ENCODE data around the gene NIPBL. TPM values are rescaled to one million over a fixed set of nuclear protein-coding genes. Genes with fewer than 3 reads are reported as not detected.

The NIPBL gene
- total and polyA plus RNA-seq, 2 of the 13 experiments (the other 11 are each of a cell fraction or from before 2014, with no cell fraction given) = 12.3 to 32.3 TPM

- Histone ChIP-seq H3K36me3 (replicated peaks in 1 of 2; ENCODE audit: control insufficient read depth in 1 of 2, insufficient read depth in 2 of 2, low read length in 2 of 2) (no peaks in the 10 kb centered on the region), H3K4me1 (ENCODE audit: insufficient read depth, low read length) (no peaks in the 10 kb centered on the region), H3K9me3 (ENCODE audit: low read length) (no peaks in the 10 kb centered on the region), H3K4me2 (ENCODE audit: low read depth, low read length) (no peak overlapping the region), H3K27ac (ENCODE audit: extremely low read length, insufficient read depth, low read length) (no peak overlapping the region), H2AFZ (ENCODE audit: low read length) (no peak overlapping the region), H4K20me1 (ENCODE audit: insufficient read depth, low read length) (peaks cover 42% of the 10 kb centered on the region), H3K79me2 (ENCODE audit: insufficient read depth, low read length) (peaks cover 93% of the 10 kb centered on the region), H3K27me3 (ENCODE audit: control insufficient read depth in 1 of 2, insufficient read depth in 2 of 2, low read length in 2 of 2) (no peaks in the 10 kb centered on the region), H3K4me3 (replicated peaks in 1 of 3; ENCODE audit: insufficient read depth in 1 of 3, low read depth in 2 of 3, low read length in 3 of 3) (no peak overlapping the region), H3K9ac (ENCODE audit: insufficient read depth, low read depth, low read length) (no peak overlapping the region)
- BruUV-seq (replicated peaks) = no TSS peak
- WGBS (ENCODE audit: low lambda C conversion rate) = 98% methylated on average over 8 of the region's 8 CpGs
- ATAC-seq = no peak
- in situ Hi-C loops (cut with HindIII; ENCODE audit: extremely low pct_ligation_motif_present, low pct_unique_long_range_greater_than_20kb) = no loop called here
- TF ChIP-seq ARID4A (CRISPR knock-in tag; IDR thresholded peaks at IDR 0.05; ENCODE audit: borderline replicate concordance) (no peak), MXD1 (CRISPR knock-in tag; IDR thresholded peaks at IDR 0.05) (no peak), CCAR2 (optimal IDR thresholded peaks at IDR 0.05; ENCODE audit: low read depth, low read length) (no peak), ZNF407 (CRISPR knock-in tag; IDR thresholded peaks at IDR 0.05; ENCODE audit: not compliant biosample characterization) (no peak)
- intact Hi-C loops (cut with micrococcal nuclease; ENCODE audit: unreplicated experiment) = no loop called here
- DNase-seq (ENCODE audit: low spot score) = no peak
- FAIRE-seq = no peak
- ChIA-PET POLR2A (no interaction called here), CTCF (ENCODE audit: low intra/inter-chr PET ratio, low total read pairs) (no interaction called here)
Observed at GRCh38 chr5:36896476-36896875, 19.9 kb downstream of the NIPBL start.

Data from HepG2 (cell line).